H1 (cell line): Measurements from ENCODE around the gene TRPC4. TPM values are rescaled to one million over a fixed set of nuclear protein-coding genes. Genes with fewer than 3 reads are reported as not detected.

ENCODE experiments used
- CTCF ChIA-PET: fragments of 300-600 bp; sonication (Branson Sonifier 250); formaldehyde crosslinking; loops from one replicate; lab custom pipeline; 2021; ENCODE audit not compliant: partially characterized antibody; lab: Charles Lee
- POLR2A ChIA-PET: fragments of 300-600 bp; sonication (Branson Sonifier 250); formaldehyde crosslinking; loops from one replicate; lab custom pipeline; 2021; ENCODE audit warnings: inconsistent platforms; ENCODE audit not compliant: partially characterized antibody; lab: Charles Lee
- DNase-seq, 2 experiments: peaks; one replicate each; pipeline versions ENCODE4 v3.0.0 to v3.0.0-alpha.2; 2010 to 2022; ENCODE audit warnings: low spot score in 2 of 2, low read depth in 1 of 2, mixed read lengths in 1 of 2
- FAIRE-seq: peaks from 2 replicates; lab custom pipeline; 2011; peaks lifted over from hg19 to GRCh38; lab: Jason Lieb, UNC
- H2AFZ ChIP-seq: 2 replicates; pipeline ENCODE4 v1.8.1; 2012; ENCODE audit warnings: low read length, inconsistent platforms
- H2AK5ac ChIP-seq: 2 replicates; pipeline ENCODE4 v1.6.1; 2013; ENCODE audit warnings: low read depth, low read length
- H2BK120ac ChIP-seq: replicated peaks from 2 replicates; pipeline ENCODE3; 2013; ENCODE audit warnings: low read depth, low read length, inconsistent platforms
- H2BK12ac ChIP-seq: 2 replicates; pipeline ENCODE4 v1.6.1; 2013; ENCODE audit warnings: low read depth, low read length
- H2BK15ac ChIP-seq: 2 replicates; pipeline ENCODE4 v1.6.1; 2013; ENCODE audit warnings: low read length
- H2BK20ac ChIP-seq: 2 replicates; pipeline ENCODE4 v1.6.1; 2013; ENCODE audit warnings: low read length
- H2BK5ac ChIP-seq: 2 replicates; pipeline ENCODE4 v1.6.1; 2013; ENCODE audit warnings: low read depth, low read length
- H3K14ac ChIP-seq: 2 replicates; pipeline ENCODE4 v1.6.1; 2013; ENCODE audit warnings: inconsistent platforms; ENCODE audit not compliant: insufficient read length
- H3K18ac ChIP-seq: 2 replicates; pipeline ENCODE4 v1.6.1; 2013; ENCODE audit warnings: low read length; ENCODE audit errors: extremely low read depth
- H3K23ac ChIP-seq: 2 replicates; pipeline ENCODE4 v1.6.1; 2013; ENCODE audit warnings: inconsistent platforms; ENCODE audit not compliant: insufficient read length
- H3K23me2 ChIP-seq: 2 replicates; pipeline ENCODE4 v1.6.1; 2013; ENCODE audit warnings: low read depth, low read length
- H3K27ac ChIP-seq: 2 replicates; pipeline ENCODE4 v1.6.1; 2011; ENCODE audit warnings: low read depth, low read length, inconsistent platforms
- H3K27me3 ChIP-seq, 4 experiments: replicated peaks in 1 of 4; 1 replicate in 1 of 4; 2 replicates in 3 of 4; pipeline versions ENCODE4 v1.6.1 to v1.8.1; 2011 to 2013; ENCODE audit warnings: low read length in 3 of 4, mild to moderate bottlenecking in 3 of 4, inconsistent platforms in 2 of 4, mixed read lengths in 2 of 4, moderate library complexity in 1 of 4; ENCODE audit not compliant: control insufficient read depth in 3 of 4, insufficient read depth in 3 of 4; ENCODE audit errors: extremely low read depth in 1 of 4
- H3K36me3 ChIP-seq, 4 experiments: 2 replicates each; pipeline versions ENCODE4 v1.6.1 to v1.8.1; 2011 to 2013; ENCODE audit warnings: mild to moderate bottlenecking in 4 of 4, low read length in 3 of 4, moderate library complexity in 2 of 4, control low read depth in 1 of 4, inconsistent platforms in 1 of 4; ENCODE audit not compliant: insufficient read depth in 4 of 4, control insufficient read depth in 2 of 4
- H3K4ac ChIP-seq: replicated peaks from 2 replicates; pipeline ENCODE3; 2013; ENCODE audit warnings: low read length, low read depth, mixed read lengths, inconsistent platforms; ENCODE audit not compliant: insufficient read length
- H3K4me1 ChIP-seq, 4 experiments: replicated peaks in 1 of 4; 1 replicate in 1 of 4; 2 replicates in 3 of 4; pipeline versions ENCODE4 v1.6.1 to v1.8.1; 2011 to 2013; ENCODE audit warnings: low read length in 3 of 4, inconsistent platforms in 2 of 4, mixed read lengths in 1 of 4; ENCODE audit not compliant: insufficient read depth in 4 of 4, control insufficient read depth in 3 of 4
- H3K4me2 ChIP-seq, 2 experiments: 2 replicates each; pipeline versions ENCODE4 v1.6.1 to v1.8.1; 2011 to 2013; ENCODE audit warnings: low read depth in 2 of 2, low read length in 2 of 2, control low read depth in 1 of 2, inconsistent platforms in 1 of 2, mild to moderate bottlenecking in 1 of 2; ENCODE audit not compliant: insufficient read depth in 1 of 2
- H3K4me3 ChIP-seq, 4 experiments: fragments of 200-600, 300-600 bp in 1 of 4; sonication (generic), shearing (Covaris generic), sonication (Bioruptor Twin) in 1 of 4; 2 replicates each; pipeline versions ENCODE4 v1.5.1 to v1.8.1; 2011 to 2016; ENCODE audit warnings: low read length in 4 of 4, low read depth in 3 of 4, control low read depth in 2 of 4, inconsistent platforms in 2 of 4, mild to moderate bottlenecking in 2 of 4, mixed read lengths in 1 of 4, moderate library complexity in 1 of 4; ENCODE audit not compliant: insufficient read depth in 2 of 4; ENCODE audit errors: extremely low read depth in 1 of 4
- H3K56ac ChIP-seq: replicated peaks from 2 replicates; pipeline ENCODE3; 2013; ENCODE audit warnings: low read depth, mild to moderate bottlenecking, mixed read lengths, low read length, inconsistent platforms; ENCODE audit not compliant: insufficient read length
- H3K79me1 ChIP-seq: 2 replicates; pipeline ENCODE4 v1.6.1; 2013; ENCODE audit warnings: low read depth, low read length, control low read depth
- H3K79me2 ChIP-seq, 2 experiments: 2 replicates each; pipeline versions ENCODE4 v1.6.1 to v1.8.1; 2012 to 2013; ENCODE audit warnings: low read length in 2 of 2, mild to moderate bottlenecking in 2 of 2, inconsistent platforms in 1 of 2; ENCODE audit not compliant: insufficient read depth in 2 of 2, control insufficient read depth in 1 of 2
- H3K9ac ChIP-seq, 4 experiments: replicated peaks in 1 of 4; 1 replicate in 1 of 4; 2 replicates in 3 of 4; pipeline versions ENCODE4 v1.6.1 to v1.8.1; 2011 to 2013; ENCODE audit warnings: low read depth in 3 of 4, low read length in 3 of 4, control low read depth in 2 of 4, mild to moderate bottlenecking in 2 of 4, moderate library complexity in 2 of 4, inconsistent platforms in 1 of 4; ENCODE audit errors: extremely low read depth in 1 of 4
- H3K9me3 ChIP-seq, 2 experiments: 2 replicates each; pipeline versions ENCODE4 v1.6.1 to v1.8.1; 2012 to 2013; ENCODE audit warnings: mild to moderate bottlenecking in 2 of 2, moderate library complexity in 2 of 2, control low read depth in 1 of 2, inconsistent platforms in 1 of 2, low read depth in 1 of 2, low read length in 1 of 2, mixed read lengths in 1 of 2; ENCODE audit not compliant: insufficient read depth in 2 of 2
- H4K20me1 ChIP-seq, 2 experiments: replicated peaks in 1 of 2; 2 replicates each; pipeline versions ENCODE3 to v1.8.1; 2011 to 2013; ENCODE audit warnings: inconsistent platforms in 2 of 2, low read length in 2 of 2, mild to moderate bottlenecking in 1 of 2; ENCODE audit not compliant: insufficient read depth in 2 of 2, control insufficient read depth in 1 of 2
- H4K5ac ChIP-seq: 2 replicates; pipeline ENCODE4 v1.6.1; 2013; ENCODE audit warnings: low read length, low read depth, mixed read lengths, inconsistent platforms; ENCODE audit not compliant: insufficient read length
- H4K8ac ChIP-seq: 2 replicates; pipeline ENCODE4 v1.8.0; 2013; ENCODE audit warnings: mild to moderate bottlenecking, moderate library complexity, low read length, inconsistent platforms; ENCODE audit not compliant: insufficient read depth; ENCODE audit errors: extremely low read depth
- H4K91ac ChIP-seq: replicated peaks from 2 replicates; pipeline ENCODE3; 2013; ENCODE audit warnings: low read length, mixed read lengths, inconsistent platforms; ENCODE audit not compliant: insufficient read length
- RAD21 ChIP-seq, 2 experiments: IDR thresholded peaks in 1 of 2; conservative IDR thresholded peaks in 1 of 2; 2 replicates each; pipeline ENCODE4 v1.6.1; 2011; ENCODE audit warnings: low read depth in 2 of 2, low read length in 2 of 2, improper control_type of control experiment in 1 of 2, inconsistent platforms in 1 of 2, mild to moderate bottlenecking in 1 of 2, moderate library complexity in 1 of 2
- SIX5 ChIP-seq: IDR thresholded peaks from 2 replicates; pipeline ENCODE4 v1.6.1; 2011; ENCODE audit warnings: mild to moderate bottlenecking, low read depth, low read length
- WGBS, 2 experiments: shearing (Covaris generic) in 1 of 2; methylation state at CpG; one replicate each; pipeline versions ENCODE4 v1.1.6 to v1.1.7; 2013 to 2015; ENCODE audit warnings: low lambda C conversion rate in 2 of 2, mixed read lengths in 2 of 2, inconsistent platforms in 1 of 2, low coverage in 1 of 2, missing lambda C conversion rate in 1 of 2; ENCODE audit not compliant: insufficient replicate concordance in 2 of 2, insufficient coverage in 1 of 2, insufficient read length in 1 of 2; ENCODE audit errors: extremely low coverage in 1 of 2, missing lambda C conversion rate in 1 of 2; 5-methylcytosine and 5-hydroxymethylcytosine counted together
- polyA plus RNA-seq, 7 experiments: library from polyadenylated mRNA; depleted of rRNA in 3 of 7; stranded (reverse) in 5 of 7; unstranded in 2 of 7; fragments of >200 nt in 5 of 7; fragments of 200-250 nt in 2 of 7; gene quantifications; 1 replicate in 5 of 7; 2 replicates in 1 of 7; 4 replicates in 1 of 7; pipeline versions ENCODE4 v1.2.1 to v1.2.3, GENCODE V29; 2011 to 2013; ENCODE audit warnings: missing spikeins in 2 of 7, mixed read lengths in 2 of 7
- total RNA-seq: library from RNA; stranded (reverse); fragmentation: NEBNext Ultra II Directional; extraction: Animal tissue kit (Norgen Biotek cat#: 25700); gene quantifications from 2 replicates; pipeline ENCODE4 v1.2.1, GENCODE V29; 2021

The TRPC4 gene
- total and polyA plus RNA-seq, 2 of the 8 experiments (the other 6 are each of a cell fraction or from before 2014, with no cell fraction given), result 12.3 to 14.7 TPM

DNA sequence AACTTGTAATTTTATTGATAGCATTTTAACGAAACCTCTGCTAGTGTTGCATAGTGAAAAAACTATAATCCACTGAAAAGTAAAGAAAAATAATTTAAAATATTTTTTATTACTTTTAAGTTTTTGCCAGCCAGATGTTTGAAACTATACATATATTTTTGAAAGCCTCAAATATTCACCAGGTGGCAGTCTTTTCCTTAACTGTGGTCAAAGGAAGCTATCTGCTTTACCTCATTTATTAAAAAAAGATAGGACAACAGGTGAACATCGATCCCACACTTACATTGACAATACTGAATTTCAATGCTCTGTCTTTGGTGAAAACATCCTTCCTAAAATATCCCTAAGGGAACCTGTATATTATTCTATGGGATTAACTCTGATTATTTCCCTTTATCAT lies 100.5 kb downstream of the TRPC4 start:
- H2BK15ac ChIP-seq, result no peak overlapping the region
- peaks cover 0 to 2% of the 10 kb centered on the region in 2 experiments for H4K20me1 ChIP-seq
- no peaks in the 10 kb centered on the region for H3K27me3 ChIP-seq
- no peaks in the 10 kb centered on the region for H3K23me2 ChIP-seq
- H3K79me2 ChIP-seq, result no peaks in the 10 kb centered on the region
- POLR2A ChIA-PET, result no interaction called here
- no peak overlapping the region for H2AFZ ChIP-seq
- no peak overlapping the region for H3K27ac ChIP-seq
- H2BK12ac ChIP-seq, result no peak overlapping the region
- CTCF ChIA-PET, result interaction anchor here (0.6 to 2.4 kb wide), 4 partner anchors 34 to 112 kb away, joined by 3 to 6 read pairs (median 4); partner anchors contain the start of gene TRPC4
- DNase-seq, result no peak
- H2BK5ac ChIP-seq, result no peak overlapping the region
- H3K79me1 ChIP-seq, result no peaks in the 10 kb centered on the region
- no peak overlapping the region for H3K4me2 ChIP-seq
- H4K5ac ChIP-seq, result no peak overlapping the region
- no peak overlapping the region for H4K91ac ChIP-seq
- no peak overlapping the region for H3K18ac ChIP-seq
- no peak overlapping the region for H3K23ac ChIP-seq
- no peak overlapping the region for H4K8ac ChIP-seq
- H3K36me3 ChIP-seq, result no peaks in the 10 kb centered on the region
- H3K14ac ChIP-seq, result no peak overlapping the region
- no peak for TF ChIP-seq SIX5
- peak; percentile 35 to 42 for TF ChIP-seq RAD21 (IDR thresholded peaks at IDR 0.05 in 1 of 2, conservative IDR thresholded peaks at IDR 0.05 in 1 of 2; ENCODE audit: low read depth in 2 of 2, low read length in 2 of 2)
- H2BK20ac ChIP-seq, result no peak overlapping the region
- no peak overlapping the region for H2BK120ac ChIP-seq
- no peak overlapping the region for H3K4ac ChIP-seq
- no peaks in the 10 kb centered on the region for H3K9me3 ChIP-seq
- H3K4me3 ChIP-seq, result no peak overlapping the region
- whole genome bisulfite sequencing, 2 experiments, result 78% methylated on average over 2 of the region's 2 CpGs; no CpG with 5 or more reads in 1 of the 2 experiments
- no peaks in the 10 kb centered on the region for H3K4me1 ChIP-seq
- no peak for FAIRE-seq
- H3K56ac ChIP-seq, result no peak overlapping the region
- H3K9ac ChIP-seq, result no peak overlapping the region
- no peak overlapping the region for H2AK5ac ChIP-seq
